ENCODE results near the gene SASH3.

DNA sequence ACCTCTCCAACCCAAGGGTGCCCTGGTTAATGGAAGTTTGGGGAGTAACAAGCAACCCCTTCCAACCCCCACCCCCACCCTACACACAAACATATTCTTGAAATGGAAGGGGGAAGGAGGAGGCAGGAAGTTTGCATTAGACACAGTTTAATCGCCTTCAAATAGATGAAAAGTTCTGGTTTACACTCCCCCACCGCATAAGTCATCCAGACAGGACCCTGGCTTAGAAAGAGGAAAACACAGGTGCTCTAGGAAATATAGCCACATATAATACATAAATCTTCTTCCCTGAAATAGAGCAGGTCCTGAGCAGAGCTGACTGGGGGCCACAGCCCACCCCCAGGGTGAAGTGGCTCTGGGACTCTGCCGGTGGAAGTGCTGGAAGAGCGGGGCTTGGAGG, 25.1 kb downstream of the SASH3 start:
- TF ChIP-seq, protein P1, sequence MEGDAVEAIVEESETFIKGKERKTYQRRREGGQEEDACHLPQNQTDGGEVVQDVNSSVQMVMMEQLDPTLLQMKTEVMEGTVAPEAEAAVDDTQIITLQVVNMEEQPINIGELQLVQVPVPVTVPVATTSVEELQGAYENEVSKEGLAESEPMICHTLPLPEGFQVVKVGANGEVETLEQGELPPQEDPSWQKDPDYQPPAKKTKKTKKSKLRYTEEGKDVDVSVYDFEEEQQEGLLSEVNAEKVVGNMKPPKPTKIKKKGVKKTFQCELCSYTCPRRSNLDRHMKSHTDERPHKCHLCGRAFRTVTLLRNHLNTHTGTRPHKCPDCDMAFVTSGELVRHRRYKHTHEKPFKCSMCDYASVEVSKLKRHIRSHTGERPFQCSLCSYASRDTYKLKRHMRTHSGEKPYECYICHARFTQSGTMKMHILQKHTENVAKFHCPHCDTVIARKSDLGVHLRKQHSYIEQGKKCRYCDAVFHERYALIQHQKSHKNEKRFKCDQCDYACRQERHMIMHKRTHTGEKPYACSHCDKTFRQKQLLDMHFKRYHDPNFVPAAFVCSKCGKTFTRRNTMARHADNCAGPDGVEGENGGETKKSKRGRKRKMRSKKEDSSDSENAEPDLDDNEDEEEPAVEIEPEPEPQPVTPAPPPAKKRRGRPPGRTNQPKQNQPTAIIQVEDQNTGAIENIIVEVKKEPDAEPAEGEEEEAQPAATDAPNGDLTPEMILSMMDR (IDR thresholded peaks at IDR 0.05; ENCODE audit: borderline replicate concordance, extremely low read depth, low read length, poor library complexity, severe bottlenecking): no peak
- no peak for TF ChIP-seq EZH2 (IDR thresholded peaks at IDR 0.05; ENCODE audit: borderline replicate concordance, low read depth, low read length, severe bottlenecking)

Data from DND-41 (cell line).